Activated naive CD4-positive, alpha-beta T cell treated with anti-CD3 and anti-CD28 coated beads, Interleukin-2, amount 50 U/mL, for 16 hours (primary cell): ENCODE data around the gene PNPT1.
"Not testable (repeated sequence)": the region's sequence is repeated elsewhere in the genome, so short reads cannot be mapped to it uniquely, and the experiment has no call there.

Experiments used
- DNase-seq: peaks from one replicate; pipeline ENCODE4 v3.0.0-alpha.2; 2020

Gene PNPT1

DNA sequence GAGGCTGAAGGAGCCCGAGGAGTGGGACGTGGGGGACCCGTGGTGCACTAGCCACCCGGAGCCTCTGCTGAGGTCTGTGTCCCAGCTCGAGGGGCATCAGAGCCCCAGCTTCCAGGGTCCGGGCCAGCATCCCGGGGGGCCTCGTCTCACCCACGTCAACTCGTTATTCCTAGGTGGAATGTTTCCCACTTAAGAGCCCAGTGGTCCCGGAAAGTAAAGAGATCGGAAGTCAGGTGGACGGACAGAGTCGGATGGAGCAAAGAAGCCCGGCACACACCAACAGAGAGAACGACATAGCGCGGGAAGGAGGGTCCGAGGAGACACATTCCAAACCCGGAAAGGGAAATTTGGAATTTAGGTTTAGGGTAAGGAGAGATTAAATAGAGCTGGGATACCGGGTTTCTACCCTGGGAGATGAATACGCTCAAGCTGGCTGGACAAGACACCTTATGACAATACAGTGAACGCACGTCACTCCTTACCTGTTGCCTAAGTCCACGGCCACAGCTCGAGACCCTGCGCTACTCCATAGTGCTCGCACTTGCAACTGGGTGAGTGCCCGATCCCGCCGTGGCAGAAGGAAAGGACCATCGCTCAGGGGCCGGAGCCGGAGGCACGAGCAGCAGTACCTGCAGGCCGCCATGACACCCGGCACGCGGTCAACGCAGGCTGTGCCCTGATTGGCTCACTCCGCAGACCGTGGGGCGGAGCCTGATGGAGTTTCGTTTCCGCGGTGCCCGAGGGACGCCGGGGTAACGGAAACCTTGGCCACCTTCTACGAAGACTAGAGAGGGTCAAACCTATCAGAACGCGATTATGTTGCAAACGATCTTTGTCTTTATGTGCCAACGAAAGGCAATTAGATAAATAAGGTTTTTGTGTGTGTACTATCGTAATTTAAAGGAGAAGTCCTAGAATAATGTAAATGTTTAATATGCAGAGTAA lies at the start of gene PNPT1:
PNPT1 (minus strand) TSS at position 664 of the 945 bp plus-strand sequence; CDS start at position 643, 21 bp downstream.
- DNase-seq, result peak; percentile 94

DNA sequence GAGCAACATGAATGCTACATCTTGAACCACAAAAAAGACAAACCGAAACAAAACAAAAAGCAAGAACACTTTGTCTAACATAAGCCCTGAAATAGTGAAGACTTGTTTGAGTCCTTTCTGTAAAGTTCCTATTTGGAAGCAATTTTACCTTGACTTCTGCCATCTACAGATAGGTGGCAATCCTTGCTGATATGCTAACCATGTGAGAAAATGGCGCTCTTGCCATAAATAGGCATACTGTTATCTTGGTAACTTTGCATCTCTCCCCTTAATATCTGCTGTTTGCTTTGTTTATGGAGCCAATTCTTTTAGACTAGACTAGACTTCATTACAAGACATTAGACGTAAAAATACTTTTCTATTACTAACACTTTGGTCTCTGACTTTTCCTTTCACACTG lies 49.4 kb upstream of the PNPT1 start:
- DNase-seq, result no peak

DNA sequence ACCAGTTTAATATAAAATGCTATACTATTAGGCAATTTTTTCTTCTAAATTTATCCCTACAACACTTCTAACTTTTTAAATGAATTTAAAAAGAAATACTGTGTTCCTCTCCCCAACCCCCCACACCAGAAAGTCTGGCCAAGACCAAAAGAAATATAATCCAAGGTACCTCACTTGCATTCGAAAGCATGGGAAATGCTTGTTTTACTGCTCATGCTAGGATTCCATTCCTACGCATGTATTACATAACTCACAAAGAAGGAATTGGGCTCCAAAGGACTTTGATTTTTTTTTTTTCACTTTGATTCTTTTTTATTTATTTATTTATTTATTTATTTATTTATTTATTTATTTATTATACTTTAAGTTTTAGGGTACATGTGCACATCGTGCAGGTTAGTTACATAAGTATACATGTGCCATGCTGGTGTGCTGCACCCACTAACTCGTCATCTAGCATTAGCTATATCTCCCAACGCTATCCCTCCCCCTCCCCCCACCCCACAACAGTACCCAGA lies 42.4 kb upstream of the PNPT1 start:
- not testable (repeated sequence) for DNase-seq

DNA sequence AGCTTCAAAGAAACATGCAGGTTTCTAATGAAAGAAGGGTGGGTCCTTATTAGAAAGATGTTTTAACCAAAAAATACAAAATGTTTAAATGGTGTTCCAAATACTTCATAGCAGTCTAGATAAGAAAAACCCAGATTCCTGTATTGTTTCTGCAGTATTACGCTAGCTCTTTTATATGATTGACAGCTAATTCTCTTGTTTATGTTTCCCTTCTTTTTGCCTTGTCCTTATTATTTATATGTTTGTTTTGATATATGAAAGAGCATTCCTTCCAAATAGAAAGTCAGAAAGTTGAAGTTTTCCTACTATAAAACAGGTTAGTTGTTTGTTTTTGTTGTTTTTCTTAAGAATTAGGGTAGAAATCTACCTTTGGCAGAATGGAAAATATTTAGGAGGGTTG lies 41.1 kb upstream of the PNPT1 start:
- no peak for DNase-seq

DNA sequence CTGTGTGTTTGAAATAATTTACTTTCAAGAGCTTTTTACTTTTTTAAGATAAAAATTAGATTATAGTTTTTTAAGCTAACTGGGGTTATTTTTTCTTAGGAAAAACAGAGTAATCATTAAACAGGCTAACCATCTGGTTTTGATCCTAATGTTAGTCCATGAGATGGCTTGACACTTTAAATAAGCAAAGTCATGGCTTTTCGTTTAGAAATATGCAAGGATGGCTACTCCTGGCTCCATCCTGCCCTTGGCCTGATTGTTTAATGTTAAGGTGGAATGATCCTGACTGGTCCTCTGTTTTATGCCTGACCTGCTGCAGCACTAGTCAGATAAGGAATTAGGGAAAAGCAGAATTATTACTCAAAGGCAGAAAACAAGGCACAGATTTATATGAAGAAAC lies 39.7 kb upstream of the PNPT1 start:
- DNase-seq, result no peak

DNA sequence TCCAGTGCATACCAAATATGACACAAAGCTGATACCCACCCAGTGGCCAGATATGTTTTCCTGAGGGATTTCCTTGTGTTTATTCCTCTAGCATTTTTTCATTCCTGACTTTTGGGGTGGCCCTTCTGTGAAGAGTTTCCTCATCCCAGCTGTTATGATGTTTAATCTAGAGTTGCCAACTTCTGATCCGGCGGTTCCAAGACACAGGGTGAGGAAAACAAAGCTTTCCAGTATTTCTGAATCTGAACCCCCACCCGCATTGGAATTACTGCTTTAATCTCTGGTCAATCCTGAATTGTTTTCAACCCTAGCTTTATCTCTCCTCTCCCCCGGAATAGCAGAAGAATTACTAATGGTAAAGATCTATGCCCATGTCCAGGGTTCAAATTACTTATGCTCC lies 39.2 kb upstream of the PNPT1 start:
- no peak for DNase-seq

DNA sequence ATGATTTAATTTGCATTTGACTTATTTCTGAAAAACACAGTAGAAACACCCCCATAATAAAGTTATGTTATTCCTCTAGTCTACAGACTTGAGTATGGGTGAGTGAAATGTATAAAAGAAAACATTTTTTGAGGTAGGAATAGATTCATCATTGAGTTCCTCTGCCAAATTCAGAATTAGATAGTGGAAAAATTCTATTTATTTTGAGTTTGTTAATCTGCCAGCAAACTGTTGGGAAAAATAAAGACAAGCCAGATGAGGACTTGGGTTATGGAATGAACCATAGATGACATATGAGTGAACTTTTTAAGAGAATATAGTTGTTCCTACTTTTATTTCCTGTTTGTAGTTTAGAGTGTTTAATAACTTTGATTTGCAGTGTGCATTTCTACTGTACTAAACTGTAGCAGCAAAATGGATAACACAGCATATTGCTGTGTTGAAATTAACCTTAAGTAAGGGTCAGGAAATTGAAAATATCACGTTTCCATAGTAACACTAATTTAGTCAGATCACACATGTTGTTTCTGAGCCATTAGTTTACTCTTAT lies 35.6 kb upstream of the PNPT1 start:
- no peak for DNase-seq

DNA sequence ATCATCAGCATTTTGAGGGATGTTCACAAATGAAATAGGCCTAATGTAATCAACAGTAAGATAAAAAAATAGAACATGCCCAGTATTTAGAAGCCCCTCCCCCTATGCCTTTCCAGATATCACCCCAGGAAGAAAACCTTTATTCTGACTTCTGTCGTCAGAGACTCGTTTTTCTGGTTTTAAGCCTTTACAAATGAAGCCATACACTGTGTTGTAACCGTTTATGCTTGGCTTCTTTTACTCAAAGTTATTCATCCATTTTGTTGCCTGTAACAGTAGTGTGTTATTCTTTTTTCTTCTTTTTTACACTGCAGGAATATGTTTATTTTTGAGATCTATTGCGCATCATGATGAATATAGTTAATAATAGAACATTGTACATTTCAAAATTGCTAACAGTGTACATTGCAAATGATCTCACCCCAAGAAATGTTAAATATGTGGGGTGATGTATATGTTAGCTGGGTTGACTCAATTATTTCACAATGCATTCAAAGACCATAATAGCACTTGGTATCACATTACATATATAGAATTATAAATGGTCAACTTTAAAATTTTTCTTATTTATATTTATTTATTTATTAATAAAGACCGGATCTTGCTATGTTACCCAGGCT lies 28.1 kb upstream of the PNPT1 start:
- DNase-seq, result no peak

DNA sequence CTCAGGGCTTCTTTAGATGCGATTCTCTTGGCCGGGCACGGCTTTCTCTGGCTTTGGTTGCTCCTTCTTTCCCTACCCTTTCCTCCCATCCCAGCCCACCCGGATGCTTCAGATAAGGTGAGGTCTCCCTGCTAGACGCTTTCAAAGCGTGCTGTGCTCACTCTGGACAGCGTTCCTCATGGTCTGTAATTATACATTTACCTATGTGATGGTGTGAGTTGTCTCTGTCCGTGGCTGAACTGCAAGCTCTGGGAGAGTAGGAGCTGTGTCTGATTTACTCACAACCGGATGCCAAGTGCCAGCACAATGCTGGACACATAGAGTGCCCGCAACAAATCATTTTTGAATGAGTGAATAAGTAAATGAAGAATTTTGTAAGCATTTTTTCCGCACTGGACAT lies 26.8 kb upstream of the PNPT1 start:
- DNase-seq, result no peak

DNA sequence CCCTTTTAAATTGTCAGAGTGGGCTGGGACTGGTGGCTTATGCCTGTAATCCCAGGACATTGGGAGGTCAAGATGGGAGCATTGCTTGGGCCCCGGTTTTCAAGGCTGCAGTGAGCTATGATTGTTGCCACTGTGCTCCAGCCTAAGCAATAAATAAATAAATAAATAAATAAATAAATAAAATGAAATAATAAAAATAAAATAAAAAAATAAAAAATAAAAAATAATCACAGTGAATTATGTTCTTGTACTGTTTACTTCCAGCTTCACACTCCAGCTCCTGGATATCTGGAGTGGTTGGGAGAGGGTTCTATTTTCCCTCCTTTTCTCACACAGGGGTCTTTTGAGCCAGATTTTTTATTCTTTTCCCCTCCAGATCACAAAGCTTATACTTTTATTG lies 26.2 kb upstream of the PNPT1 start:
- DNase-seq, result no peak

DNA sequence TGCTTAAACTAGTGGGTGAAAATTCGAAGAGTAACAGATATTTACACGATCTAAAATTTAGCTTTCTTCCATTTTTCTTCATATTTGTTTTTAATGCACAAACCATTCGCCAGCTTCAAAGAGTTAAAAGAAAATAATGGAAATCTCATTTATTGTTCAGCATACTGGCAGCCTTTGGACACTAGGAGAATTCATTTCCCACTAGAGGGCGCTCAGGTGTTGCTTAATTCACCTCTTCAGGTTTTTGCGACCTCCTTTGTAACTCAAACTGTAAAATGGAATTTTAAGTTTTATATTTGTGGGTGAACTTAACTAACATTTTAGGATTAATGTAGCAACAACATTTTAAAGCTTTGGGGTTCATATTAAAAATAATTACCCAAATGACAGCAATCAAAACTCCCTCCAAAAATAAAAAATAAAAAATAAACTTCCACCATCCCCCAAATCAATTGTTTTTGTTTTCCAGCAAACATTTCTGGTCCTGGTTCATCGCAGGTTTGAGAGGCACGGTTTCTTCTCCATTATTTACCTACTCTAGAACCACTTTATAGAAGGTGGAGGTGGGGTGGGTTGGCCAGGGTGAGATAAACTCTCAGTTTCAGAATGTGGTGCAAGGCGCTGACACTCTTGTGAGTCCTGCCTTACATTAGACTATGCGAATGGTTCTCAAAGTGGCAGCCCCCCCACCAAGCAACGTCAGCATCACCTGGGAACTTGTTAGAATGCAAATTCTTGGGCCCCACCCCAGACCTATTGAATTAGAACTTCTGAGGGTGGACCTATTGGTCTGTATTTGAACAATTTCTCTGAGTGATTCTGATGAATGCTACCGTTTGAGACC lies 24.7 kb upstream of the PNPT1 start:
- DNase-seq, result peak; percentile 29

DNA sequence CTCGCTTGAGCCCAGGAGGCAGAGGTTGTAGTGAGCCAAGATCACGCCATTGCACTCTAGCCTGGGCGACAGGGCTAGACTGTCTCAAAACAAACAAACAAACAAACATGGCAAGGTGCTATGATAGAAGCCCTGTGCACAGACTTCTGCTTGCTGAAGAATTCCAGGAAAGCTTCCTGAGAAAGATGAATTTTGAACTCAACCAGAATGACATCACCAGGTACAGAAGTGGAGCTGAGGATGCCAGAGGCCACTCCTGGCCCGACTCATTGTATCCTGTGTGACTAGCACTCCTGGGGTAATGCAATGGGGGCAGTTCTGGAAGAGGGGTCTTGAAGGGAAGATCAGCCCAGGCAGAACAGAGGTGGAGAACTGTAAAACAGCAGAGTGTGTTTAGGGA lies 22.0 kb upstream of the PNPT1 start:
- no peak for DNase-seq

DNA sequence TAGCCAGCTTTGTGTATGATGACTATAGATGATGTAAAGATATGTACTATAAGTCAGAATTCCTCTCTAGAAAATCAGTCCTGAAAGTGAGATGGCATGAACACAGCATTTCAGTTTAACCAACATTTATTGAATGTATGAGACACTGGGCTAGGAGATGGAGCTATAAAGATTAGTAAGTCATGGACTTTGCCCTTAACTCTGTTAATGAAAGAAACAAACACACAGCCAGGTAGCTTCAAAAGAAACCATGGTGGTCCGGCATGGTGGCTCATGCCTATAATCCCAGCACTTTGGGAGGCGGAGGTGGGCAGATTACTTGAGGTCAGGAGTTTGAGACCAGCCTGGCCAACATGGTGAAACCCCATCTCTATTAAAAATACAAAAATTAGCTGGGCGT lies 21.5 kb upstream of the PNPT1 start:
- not testable (repeated sequence) for DNase-seq

DNA sequence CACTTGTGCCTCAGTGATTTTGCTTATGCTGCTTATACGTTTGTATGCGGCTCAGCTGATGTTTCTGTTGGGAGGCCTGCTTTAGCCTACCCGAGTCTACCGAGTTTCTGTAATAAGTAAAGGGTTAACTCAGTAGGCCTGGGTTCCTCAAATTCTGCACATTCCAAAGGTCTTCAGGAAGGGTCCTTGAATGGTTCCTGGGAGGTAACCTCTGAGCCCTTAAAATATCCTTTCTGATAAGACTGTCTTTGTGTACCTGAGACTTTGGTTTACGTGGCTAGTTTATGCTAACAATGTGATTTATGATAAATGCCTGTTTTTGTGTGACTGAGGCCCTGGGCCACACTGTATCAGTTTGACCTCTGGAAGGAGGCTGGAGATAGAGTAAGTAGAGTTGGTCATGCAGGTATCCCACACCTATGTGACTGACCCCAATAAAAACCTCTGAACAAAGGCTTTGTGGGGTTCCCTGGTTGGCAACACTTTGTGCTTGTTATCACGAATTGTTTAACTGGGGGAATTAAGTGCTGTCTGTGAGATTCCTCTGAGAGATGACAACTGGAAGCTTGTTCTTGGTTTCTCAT lies 18.9 kb upstream of the PNPT1 start:
- no peak for DNase-seq

DNA sequence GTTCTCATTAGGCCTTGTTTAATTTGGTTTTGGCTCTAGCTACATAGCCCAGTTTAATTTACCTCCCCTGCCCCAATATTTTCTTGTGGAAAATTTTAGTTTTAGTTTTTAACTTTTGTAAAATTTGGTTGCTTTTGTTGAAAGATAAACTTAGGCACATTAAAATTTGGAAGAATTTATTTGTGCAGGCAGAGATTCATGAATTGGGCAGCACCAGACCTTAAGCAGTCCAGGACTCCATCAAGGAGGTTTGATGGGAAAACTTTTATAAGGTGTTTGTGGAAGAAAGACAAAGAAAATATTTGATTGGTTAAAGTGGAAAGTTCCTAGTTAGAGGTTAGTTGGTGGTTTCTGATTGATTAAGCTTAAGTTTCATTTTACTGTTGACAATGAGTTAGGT lies 16.4 kb upstream of the PNPT1 start:
- DNase-seq, result no peak

DNA sequence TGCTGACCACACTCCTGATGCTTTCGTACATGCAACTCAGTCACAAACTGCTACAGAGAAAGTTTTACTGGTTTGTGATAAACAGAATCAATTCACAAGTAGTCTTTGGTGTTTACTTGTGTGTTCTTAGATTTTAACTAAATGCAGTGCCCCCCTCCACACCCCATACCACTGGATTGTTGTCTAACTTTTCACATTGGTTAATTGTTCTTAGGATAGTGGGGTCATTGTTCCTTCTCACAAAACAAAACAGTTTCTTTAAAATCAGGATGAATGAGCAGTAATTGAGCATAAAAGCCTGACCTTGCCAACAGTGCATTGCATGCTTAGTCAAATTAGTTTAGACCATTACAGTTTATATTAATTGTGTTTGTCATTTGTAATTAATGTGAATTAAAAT lies 14.1 kb upstream of the PNPT1 start:
- DNase-seq, result no peak

DNA sequence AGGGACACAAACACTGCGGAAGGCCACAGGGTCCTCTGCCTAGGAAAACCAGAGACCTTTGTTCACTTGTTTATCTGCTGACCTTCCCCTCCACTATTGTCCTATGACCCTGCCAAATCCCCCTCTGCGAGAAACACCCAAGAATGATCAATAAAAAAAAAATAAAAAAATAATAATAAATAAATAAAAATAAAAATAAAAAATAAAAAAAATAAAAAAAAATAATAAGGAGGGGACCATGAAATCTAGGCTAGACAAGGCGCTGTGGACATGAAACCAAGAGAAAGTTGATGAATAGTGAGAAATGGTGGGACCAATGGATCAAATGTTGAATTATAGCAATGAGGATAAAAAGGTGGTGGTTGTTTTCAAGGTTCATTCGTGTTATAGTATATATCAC lies 12.6 kb upstream of the PNPT1 start:
- DNase-seq, result not testable (repeated sequence)

DNA sequence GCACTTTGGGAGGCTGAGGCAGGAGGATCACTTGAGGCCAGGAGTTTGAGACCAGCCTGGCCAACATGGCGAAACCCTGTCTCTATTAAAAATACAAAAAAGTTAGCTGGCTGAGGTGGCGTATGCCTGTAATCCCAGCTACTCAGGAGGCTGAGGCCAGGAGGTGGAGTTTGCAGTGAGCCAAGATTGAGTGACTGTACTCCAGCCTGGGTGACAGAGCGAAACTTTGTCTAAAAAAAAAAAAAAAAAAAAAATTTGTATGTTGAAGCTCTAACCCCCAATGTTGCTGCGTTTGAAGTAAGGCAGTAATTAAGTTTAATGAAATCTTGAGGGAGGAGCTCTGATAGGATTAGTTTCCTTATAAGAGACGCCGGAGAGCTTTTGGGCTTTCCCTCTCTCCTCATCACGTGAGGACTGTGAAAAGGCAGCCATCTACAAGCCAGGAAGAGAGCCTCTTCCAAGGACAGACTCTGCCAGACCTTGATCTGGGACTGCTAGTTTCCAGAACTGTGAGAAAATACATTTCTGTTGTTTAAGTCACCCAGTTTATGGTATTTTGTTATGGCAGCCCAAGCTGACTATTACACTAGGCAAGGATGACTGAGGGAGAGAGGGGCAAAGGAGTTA lies 11.5 kb upstream of the PNPT1 start:
- DNase-seq, result no peak

DNA sequence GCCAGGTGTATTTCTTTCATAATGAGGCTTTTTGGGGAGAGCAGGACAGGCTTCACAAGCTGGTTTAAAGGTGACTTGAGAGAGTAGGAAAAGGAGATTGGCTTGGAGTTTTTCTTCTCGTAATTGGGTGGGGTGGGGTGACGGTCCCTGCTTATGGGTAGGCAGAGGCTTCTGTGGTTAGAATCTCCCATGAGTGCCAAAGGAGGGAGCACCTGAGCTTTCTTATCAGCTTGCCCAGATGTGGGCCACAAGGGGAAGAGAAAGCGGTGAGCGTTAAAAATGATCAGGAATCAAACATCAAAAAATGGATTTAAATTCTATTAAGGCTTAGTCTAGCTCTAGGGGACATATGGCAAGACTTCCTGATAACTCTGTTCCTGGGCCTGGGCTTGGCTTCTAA lies 9.7 kb upstream of the PNPT1 start:
- DNase-seq, result no peak

DNA sequence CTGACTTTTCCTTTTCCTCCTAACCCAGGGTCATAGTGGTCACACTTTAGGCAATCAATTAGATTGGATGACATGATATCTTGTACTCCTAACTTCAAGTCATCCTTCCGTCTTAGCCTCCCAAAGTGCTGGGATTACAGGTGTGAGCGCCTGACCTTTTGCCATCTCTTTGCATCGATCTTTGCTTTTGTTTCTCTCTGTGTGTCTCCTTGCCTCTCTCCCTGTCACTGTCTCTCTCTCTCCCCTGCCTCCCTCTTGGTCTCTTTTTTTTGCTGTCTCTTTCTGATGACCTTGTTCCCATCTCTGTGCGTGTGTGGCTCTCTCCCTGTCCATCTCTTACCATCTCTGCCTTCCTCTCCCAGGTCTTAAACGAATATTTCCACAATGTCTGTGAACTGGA lies 904 bp downstream of the PNPT1 start:
- DNase-seq, result not testable (repeated sequence)

DNA sequence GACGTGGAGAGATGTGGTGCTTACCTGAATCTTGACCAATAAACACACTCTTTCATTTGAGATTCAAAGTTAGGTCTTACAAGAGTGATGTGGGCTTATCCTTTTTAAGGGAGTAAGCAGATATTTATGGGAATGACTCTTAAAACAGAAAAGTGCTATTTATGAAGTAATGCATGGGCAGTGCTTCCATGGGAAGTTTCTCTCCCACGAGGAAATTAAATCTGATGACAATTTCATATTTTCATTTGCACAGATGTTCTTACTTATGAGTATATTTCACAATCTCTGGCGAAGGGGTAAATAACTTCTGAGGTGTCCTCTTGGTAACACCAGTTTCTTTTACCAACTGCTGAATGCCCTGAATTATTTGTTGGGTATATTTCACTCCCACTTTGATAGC lies 21.0 kb downstream of the PNPT1 start:
- DNase-seq, result no peak

DNA sequence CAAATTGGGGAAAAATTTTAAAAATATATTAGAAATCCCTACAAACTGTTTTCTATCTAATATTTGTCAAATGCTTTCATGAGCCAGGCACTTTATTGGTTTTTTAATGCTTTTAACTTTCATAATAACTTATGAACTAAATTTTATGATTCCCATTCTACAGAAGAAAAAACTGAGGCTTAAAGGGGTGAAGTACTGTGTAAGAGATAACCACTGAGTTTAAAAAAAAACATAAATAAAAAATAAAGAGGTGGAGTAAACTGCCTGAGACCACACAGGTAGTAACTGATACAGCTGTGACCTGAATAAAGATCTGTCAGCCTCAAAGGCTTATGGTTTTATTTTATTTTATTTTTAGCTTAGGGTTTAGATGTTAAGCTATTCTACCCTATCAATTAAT lies 24.7 kb downstream of the PNPT1 start:
- no peak for DNase-seq
